HEK293 (cell line): ENCODE measurements around the gene HNRNPL.

Experiments
- CTCF ChIA-PET: fragments of 350-600 bp; formaldehyde crosslinking; extraction: SDS; loops from one replicate; lab custom pipeline; 2021; ENCODE audit warnings: antibody characterized with exemption; lab: Yijun Ruan, JAX
- POLR2A ChIA-PET: fragments of 300-600 bp; formaldehyde crosslinking; extraction: SDS; loops from one replicate; lab custom pipeline; 2020; ENCODE audit warnings: antibody characterized with exemption, inconsistent platforms; lab: Yijun Ruan, JAX
- H3K27ac ChIP-seq: fragments of 200-500 bp; sonication (Bioruptor generic); 2 replicates; pipeline ENCODE4 v1.5.1; 2014; ENCODE audit warnings: low read depth, low read length, control low read depth, inconsistent platforms; ENCODE audit errors: extremely low read depth
- H3K36me3 ChIP-seq, 2 experiments: fragments of 200-500 bp in 1 of 2; sonication (Bioruptor generic) in 1 of 2; 1 replicate in 1 of 2; 2 replicates in 1 of 2; pipeline ENCODE4 v1.5.1; 2014 to 2017; ENCODE audit warnings: inconsistent platforms in 2 of 2, low read length in 2 of 2; ENCODE audit not compliant: control insufficient read depth in 2 of 2, insufficient read depth in 1 of 2
- H3K4me1 ChIP-seq: fragments of 200-500 bp; sonication (Bioruptor generic); 2 replicates; pipeline ENCODE4 v1.5.1; 2014; ENCODE audit warnings: mild to moderate bottlenecking, low read length, inconsistent platforms; ENCODE audit not compliant: control insufficient read depth, insufficient read depth
- H3K4me3 ChIP-seq: 2 replicates; pipeline ENCODE4 v1.5.1; 2011; ENCODE audit warnings: low read depth, mild to moderate bottlenecking, control low read depth, low read length, moderate library complexity
- H3K9me3 ChIP-seq: fragments of 200-500 bp; sonication (Bioruptor generic); 2 replicates; pipeline ENCODE4 v1.5.1; 2014; ENCODE audit warnings: low read depth, low read length, inconsistent platforms; ENCODE audit not compliant: control insufficient read depth, insufficient read depth
- GLI4 ChIP-seq: fragments of 450-650 bp; formaldehyde crosslinking; IDR thresholded peaks from 2 replicates; pipeline ENCODE4 v1.5.1; 2016; ENCODE audit warnings: missing biosample characterization, missing genetic modification characterization
- GLIS1 ChIP-seq: fragments of 450-650 bp; formaldehyde crosslinking; IDR thresholded peaks from 2 replicates; pipeline ENCODE4 v1.5.1; 2016; ENCODE audit warnings: missing biosample characterization, missing genetic modification characterization
- HOXD13 ChIP-seq: sonication (generic); formaldehyde crosslinking; IDR thresholded peaks from 2 replicates; pipeline ENCODE4 v1.8.0; 2022; ENCODE audit warnings: missing genetic modification reagents, borderline replicate concordance
- KLF7 ChIP-seq: fragments of 450-650 bp; formaldehyde crosslinking; IDR thresholded peaks from 2 replicates; pipeline ENCODE4 v1.5.1; 2016; ENCODE audit warnings: missing biosample characterization, missing genetic modification characterization, borderline replicate concordance
- PRDM1 ChIP-seq: fragments of 450-650 bp; formaldehyde crosslinking; IDR thresholded peaks from 2 replicates; pipeline ENCODE4; 2016; ENCODE audit warnings: missing biosample characterization, missing genetic modification characterization
- SP3 ChIP-seq: fragments of 450-650 bp; formaldehyde crosslinking; IDR thresholded peaks from 2 replicates; pipeline ENCODE4 v1.5.1; 2016; ENCODE audit warnings: missing biosample characterization, missing genetic modification characterization
- TCF7L2 ChIP-seq: IDR thresholded peaks from 2 replicates; pipeline ENCODE4 v1.6.1; 2011; ENCODE audit warnings: low read depth, mild to moderate bottlenecking, inconsistent platforms, low read length, moderate library complexity, borderline replicate concordance
- ZBTB48 ChIP-seq: fragments of 450-650 bp; formaldehyde crosslinking; IDR thresholded peaks from 2 replicates; pipeline ENCODE4 v1.5.1; 2016; ENCODE audit warnings: missing biosample characterization, missing genetic modification characterization
- ZNF121 ChIP-seq: fragments of 450-650 bp; formaldehyde crosslinking; IDR thresholded peaks from 2 replicates; pipeline ENCODE4 v1.5.1; 2016; ENCODE audit warnings: missing biosample characterization, missing genetic modification characterization
- ZNF138 ChIP-seq: fragments of 450-650 bp; formaldehyde crosslinking; IDR thresholded peaks from 2 replicates; pipeline ENCODE4 v1.5.1; 2016; ENCODE audit warnings: missing biosample characterization, missing genetic modification characterization, borderline replicate concordance
- ZNF23 ChIP-seq: fragments of 450-650 bp; formaldehyde crosslinking; IDR thresholded peaks from 2 replicates; pipeline ENCODE4 v1.5.1; 2016; ENCODE audit warnings: missing biosample characterization, missing genetic modification characterization, borderline replicate concordance
- ZNF335 ChIP-seq: fragments of 450-650 bp; formaldehyde crosslinking; conservative IDR thresholded peaks from 2 replicates; pipeline ENCODE4 v1.5.1; 2016; ENCODE audit warnings: missing biosample characterization, missing genetic modification characterization
- ZNF501 ChIP-seq: fragments of 450-650 bp; formaldehyde crosslinking; IDR thresholded peaks from 2 replicates; pipeline ENCODE4 v1.5.1; 2016; ENCODE audit warnings: missing biosample characterization, missing genetic modification characterization
- ZNF560 ChIP-seq: fragments of 450-650 bp; formaldehyde crosslinking; IDR thresholded peaks from 2 replicates; pipeline ENCODE4 v1.5.1; 2017; ENCODE audit warnings: missing biosample characterization, missing genetic modification characterization, borderline replicate concordance
- ZNF623 ChIP-seq: fragments of 450-650 bp; formaldehyde crosslinking; IDR thresholded peaks from 2 replicates; pipeline ENCODE4 v1.5.1; 2016; ENCODE audit warnings: missing biosample characterization, missing genetic modification characterization
- ZNF626 ChIP-seq: fragments of 450-650 bp; sonication (Bioruptor Pico); formaldehyde crosslinking; IDR thresholded peaks from 2 replicates; pipeline ENCODE4 v1.5.1; 2018; ENCODE audit warnings: missing biosample characterization, missing genetic modification characterization, inconsistent platforms
- ZNF629 ChIP-seq: fragments of 450-650 bp; formaldehyde crosslinking; IDR thresholded peaks from 2 replicates; pipeline ENCODE4 v1.5.1; 2017; ENCODE audit warnings: missing biosample characterization, missing genetic modification characterization
- ZNF76 ChIP-seq: fragments of 450-650 bp; formaldehyde crosslinking; IDR thresholded peaks from 2 replicates; pipeline ENCODE4; 2016; ENCODE audit warnings: low read depth, missing biosample characterization, missing genetic modification characterization, borderline replicate concordance
- ZSCAN30 ChIP-seq: fragments of 450-650 bp; IDR thresholded peaks from 2 replicates; pipeline ENCODE4 v1.5.1; 2018; ENCODE audit warnings: missing biosample characterization, mild to moderate bottlenecking, missing genetic modification characterization, moderate library complexity
- TF ChIP-seq, protein P1 (sequence below): fragments of 450-650 bp; formaldehyde crosslinking; IDR thresholded peaks from 2 replicates; pipeline ENCODE4 v1.5.1; 2016; ENCODE audit warnings: missing biosample characterization, missing genetic modification characterization
- TF ChIP-seq, protein P2 (sequence below): fragments of 450-650 bp; formaldehyde crosslinking; IDR thresholded peaks from 2 replicates; pipeline ENCODE4 v1.5.1; 2017; ENCODE audit warnings: missing biosample characterization, missing genetic modification characterization
- TF ChIP-seq, protein P3 (sequence below): fragments of 450-650 bp; formaldehyde crosslinking; IDR thresholded peaks from 2 replicates; pipeline ENCODE4 v1.5.1; 2016; ENCODE audit warnings: missing biosample characterization, missing genetic modification characterization

HNRNPL gene

DNA sequence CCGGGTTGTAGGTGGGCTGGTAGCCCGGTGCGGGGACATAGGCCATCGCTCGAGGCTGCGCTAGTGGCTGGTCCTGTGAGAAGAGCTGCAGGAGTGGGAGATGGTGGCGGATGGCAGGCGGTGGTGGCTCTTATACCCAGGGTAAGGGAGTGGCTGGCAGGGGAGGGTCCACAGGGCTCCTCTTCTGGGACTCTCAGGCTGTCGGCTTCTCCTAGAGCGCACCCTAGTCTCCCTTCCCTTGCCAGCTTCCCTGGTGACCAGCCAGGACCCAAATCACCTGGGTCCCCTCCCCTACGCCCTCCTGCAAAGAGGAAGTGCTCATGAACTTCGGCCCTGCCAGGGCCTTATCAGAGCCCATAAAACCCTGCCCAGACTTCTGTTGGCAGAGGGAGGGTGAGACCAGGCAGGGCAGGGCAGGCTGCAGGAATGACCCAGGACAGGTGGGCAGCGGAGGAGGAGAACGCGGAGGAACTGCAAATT lies 36.9 kb downstream of the HNRNPL start, which contains the start of gene LGALS4:
Gene LGALS4, minus strand, starts transcription at position 105 of the 480 bp plus-strand sequence. Its CDS starts 59 bp downstream, at position 46.
- ChIA-PET CTCF (interaction anchor here (0.6 to 0.7 kb wide), 2 partner anchors 43 to 117 kb away, joined by 4 to 5 read pairs; no protein-coding TSS in a partner anchor), POLR2A (interaction anchor here (0.6 kb wide), 1 partner anchor 1154 kb away, joined by 4 read pairs; no protein-coding TSS in a partner anchor)
- H3K27ac ChIP-seq = no peak within 1 kb of the TSS
- TF ChIP-seq ZNF76 (tag by site-specific recombination) (no peak), ZNF501 (tag by site-specific recombination) (no peak), GLIS1 (tag by site-specific recombination) (peak; percentile 52), KLF7 (tag by site-specific recombination) (no peak), ZSCAN30 (tag by site-specific recombination) (no peak), HOXD13 (CRISPR knock-in tag) (no peak)
- TF ChIP-seq, protein P1, sequence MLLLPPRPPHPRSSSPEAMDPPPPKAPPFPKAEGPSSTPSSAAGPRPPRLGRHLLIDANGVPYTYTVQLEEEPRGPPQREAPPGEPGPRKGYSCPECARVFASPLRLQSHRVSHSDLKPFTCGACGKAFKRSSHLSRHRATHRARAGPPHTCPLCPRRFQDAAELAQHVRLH = no peak
- no peak within 1 kb of the TSS for H3K4me3 ChIP-seq
- H3K9me3 ChIP-seq = no peaks in the 10 kb centered on the region
- H3K4me1 ChIP-seq = no peaks in the 10 kb centered on the region
- peaks cover 10 to 24% of the 10 kb centered on the region in 2 experiments for H3K36me3 ChIP-seq

DNA sequence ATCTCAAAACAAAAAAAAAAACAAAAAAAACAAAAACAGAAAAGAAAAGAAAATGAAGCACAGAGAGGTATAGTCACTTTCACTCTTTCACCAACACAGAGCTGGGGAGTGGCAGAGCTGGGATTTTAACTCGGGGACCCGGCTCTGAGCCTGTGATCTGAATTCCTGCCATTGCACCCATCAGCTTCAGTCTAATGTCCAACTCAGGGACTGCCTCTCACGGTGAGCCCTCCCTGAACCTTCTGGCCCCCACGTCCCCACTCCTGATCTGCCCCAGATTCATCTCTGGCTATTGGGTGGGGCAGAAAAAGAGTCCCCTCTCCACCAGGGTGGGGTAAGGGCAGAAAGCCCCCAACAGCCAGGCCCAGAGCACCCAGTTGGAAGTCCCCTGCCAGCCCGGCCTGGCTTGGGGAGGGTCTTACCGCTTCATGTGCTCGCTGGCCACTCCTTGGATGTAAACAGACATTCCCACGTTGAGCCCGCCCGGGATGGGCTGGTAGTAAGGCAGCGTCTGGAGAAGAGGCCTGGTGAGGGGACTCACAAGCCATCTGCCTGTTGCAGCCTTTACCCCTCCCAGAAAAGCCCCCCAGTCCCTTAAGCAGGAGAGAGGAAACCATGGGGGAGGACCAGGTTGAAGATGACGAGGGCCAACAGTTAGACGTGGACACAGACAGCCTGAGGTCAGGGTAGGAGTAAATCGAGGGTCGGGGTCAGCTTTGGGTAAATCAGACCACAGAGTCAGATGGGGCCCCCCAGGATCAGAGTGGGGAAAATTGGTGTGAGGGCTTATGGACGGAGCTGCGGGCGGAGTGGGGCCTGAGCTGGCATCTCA lies 37.6 kb downstream of the HNRNPL start:
- H3K4me1 ChIP-seq = no peaks in the 10 kb centered on the region
- H3K27ac ChIP-seq = no peak overlapping the region
- peak; percentile 53; the same call in 1 of the 2 replicates for TF ChIP-seq PRDM1 (tag by site-specific recombination)
- no peak for TF ChIP-seq GLI4
- CTCF ChIA-PET = interaction anchor here (0.6 to 1.5 kb wide), 2 partner anchors 29 to 118 kb away, joined by 4 read pairs; no protein-coding TSS in a partner anchor
- H3K9me3 ChIP-seq = no peaks in the 10 kb centered on the region
- POLR2A ChIA-PET = interaction anchor here (0.6 kb wide), 1 partner anchor 217 kb away, joined by 6 read pairs; no protein-coding TSS in a partner anchor
- peaks cover 10 to 20% of the 10 kb centered on the region in 2 experiments for H3K36me3 ChIP-seq
- H3K4me3 ChIP-seq = no peak overlapping the region

DNA sequence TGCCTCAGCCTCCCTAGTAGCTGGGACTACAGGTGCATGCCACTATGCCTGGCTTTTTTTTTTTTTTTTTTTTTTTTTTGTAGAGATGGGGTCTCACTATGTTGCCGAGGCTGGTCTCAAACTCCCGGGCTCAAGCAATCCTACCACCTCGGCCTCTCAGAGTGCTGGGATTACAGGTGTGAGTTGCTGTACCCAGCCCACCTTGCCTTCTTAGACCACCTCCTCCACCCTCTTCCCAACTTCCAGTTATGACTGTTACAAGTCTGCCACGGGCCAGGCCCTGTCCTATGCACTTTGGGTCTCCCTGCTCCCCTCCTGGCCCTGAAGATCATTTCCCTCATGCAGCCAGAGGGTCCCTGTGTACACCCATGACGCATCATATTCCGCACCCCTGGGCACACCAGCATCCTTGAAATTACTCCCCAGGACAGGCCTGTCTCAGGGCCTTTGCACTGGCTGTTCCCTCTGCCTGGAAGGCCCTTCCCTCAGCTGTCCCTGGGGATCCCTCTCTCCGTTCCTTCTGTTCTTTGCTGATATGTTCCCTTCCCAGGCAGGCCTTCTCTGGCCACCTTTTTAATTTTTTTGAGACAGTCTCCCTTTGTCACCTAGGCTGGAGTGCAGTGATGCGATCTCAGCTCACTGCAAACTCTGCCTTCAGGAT lies 40.1 kb downstream of the HNRNPL start:
- H3K4me1 ChIP-seq = no peaks in the 10 kb centered on the region
- peaks cover 0 to 3% of the 10 kb centered on the region in 2 experiments; a peak in 1 of 3 replicates for H3K36me3 ChIP-seq
- H3K9me3 ChIP-seq = no peaks in the 10 kb centered on the region
- no peak overlapping the region for H3K4me3 ChIP-seq
- no peak overlapping the region for H3K27ac ChIP-seq
- POLR2A ChIA-PET = interaction anchor here (0.6 to 0.7 kb wide), 2 partner anchors 121 to 407 kb away, joined by 3 to 4 read pairs; partner anchors contain the start of genes MRPS12 and SARS2
- CTCF ChIA-PET = interaction anchor here (0.6 kb wide), 2 partner anchors 190 to 402 kb away, joined by 3 to 4 read pairs; no protein-coding TSS in a partner anchor
- TF ChIP-seq, protein P1 = no peak
- TF ChIP-seq ZNF23 (tag by site-specific recombination) = no peak
- no peak for TF ChIP-seq SP3
- TF ChIP-seq ZNF138 (tag by site-specific recombination) = no peak
- peak; percentile 99 for TF ChIP-seq ZNF623 (tag by site-specific recombination)
- no peak for TF ChIP-seq ZBTB48 (tag by site-specific recombination)
- TF ChIP-seq ZNF76 (tag by site-specific recombination) = no peak
- TF ChIP-seq ZNF121 (tag by site-specific recombination) = peak; percentile 73
- TF ChIP-seq, protein P2, sequence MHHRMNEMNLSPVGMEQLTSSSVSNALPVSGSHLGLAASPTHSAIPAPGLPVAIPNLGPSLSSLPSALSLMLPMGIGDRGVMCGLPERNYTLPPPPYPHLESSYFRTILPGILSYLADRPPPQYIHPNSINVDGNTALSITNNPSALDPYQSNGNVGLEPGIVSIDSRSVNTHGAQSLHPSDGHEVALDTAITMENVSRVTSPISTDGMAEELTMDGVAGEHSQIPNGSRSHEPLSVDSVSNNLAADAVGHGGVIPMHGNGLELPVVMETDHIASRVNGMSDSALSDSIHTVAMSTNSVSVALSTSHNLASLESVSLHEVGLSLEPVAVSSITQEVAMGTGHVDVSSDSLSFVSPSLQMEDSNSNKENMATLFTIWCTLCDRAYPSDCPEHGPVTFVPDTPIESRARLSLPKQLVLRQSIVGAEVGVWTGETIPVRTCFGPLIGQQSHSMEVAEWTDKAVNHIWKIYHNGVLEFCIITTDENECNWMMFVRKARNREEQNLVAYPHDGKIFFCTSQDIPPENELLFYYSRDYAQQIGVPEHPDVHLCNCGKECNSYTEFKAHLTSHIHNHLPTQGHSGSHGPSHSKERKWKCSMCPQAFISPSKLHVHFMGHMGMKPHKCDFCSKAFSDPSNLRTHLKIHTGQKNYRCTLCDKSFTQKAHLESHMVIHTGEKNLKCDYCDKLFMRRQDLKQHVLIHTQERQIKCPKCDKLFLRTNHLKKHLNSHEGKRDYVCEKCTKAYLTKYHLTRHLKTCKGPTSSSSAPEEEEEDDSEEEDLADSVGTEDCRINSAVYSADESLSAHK (tag by site-specific recombination) = peak; percentile 32; the same call in 1 of the 2 replicates
- TF ChIP-seq ZNF335 (tag by site-specific recombination) = 0 out of 2 replicates have a peak, but pooled peaks have one; percentile 23
- no peak for TF ChIP-seq ZNF560 (tag by site-specific recombination)
- no peak for TF ChIP-seq TCF7L2
- TF ChIP-seq, protein P3, sequence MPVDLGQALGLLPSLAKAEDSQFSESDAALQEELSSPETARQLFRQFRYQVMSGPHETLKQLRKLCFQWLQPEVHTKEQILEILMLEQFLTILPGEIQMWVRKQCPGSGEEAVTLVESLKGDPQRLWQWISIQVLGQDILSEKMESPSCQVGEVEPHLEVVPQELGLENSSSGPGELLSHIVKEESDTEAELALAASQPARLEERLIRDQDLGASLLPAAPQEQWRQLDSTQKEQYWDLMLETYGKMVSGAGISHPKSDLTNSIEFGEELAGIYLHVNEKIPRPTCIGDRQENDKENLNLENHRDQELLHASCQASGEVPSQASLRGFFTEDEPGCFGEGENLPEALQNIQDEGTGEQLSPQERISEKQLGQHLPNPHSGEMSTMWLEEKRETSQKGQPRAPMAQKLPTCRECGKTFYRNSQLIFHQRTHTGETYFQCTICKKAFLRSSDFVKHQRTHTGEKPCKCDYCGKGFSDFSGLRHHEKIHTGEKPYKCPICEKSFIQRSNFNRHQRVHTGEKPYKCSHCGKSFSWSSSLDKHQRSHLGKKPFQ = no peak
- no peak for TF ChIP-seq ZNF626 (tag by site-specific recombination)
- no peak for TF ChIP-seq ZNF629 (tag by site-specific recombination)
- TF ChIP-seq, all 188 proteins: peak for 4
